GM18517 (cell line): ENCODE measurements around the gene KRT86.
A peak's percentile ranks its signal among the peaks of the same experiment; 100 is the strongest.
"Not testable (repeated sequence)": the region's sequence is repeated elsewhere in the genome, so short reads cannot be mapped to it uniquely, and the experiment has no call there.

Experiments used
- ATAC-seq: cut with Tn5 transposase; IDR thresholded peaks from one replicate; pipeline ENCODE4 v1.9.1; 2021; ENCODE audit warnings: mild to moderate bottlenecking, moderate library complexity; ENCODE audit not compliant: unreplicated experiment

Gene KRT86

GRCh38 chr12:52310622-52311284 lies 36.3 kb downstream of the KRT86 start:
- ATAC-seq, result no peak

DNA sequence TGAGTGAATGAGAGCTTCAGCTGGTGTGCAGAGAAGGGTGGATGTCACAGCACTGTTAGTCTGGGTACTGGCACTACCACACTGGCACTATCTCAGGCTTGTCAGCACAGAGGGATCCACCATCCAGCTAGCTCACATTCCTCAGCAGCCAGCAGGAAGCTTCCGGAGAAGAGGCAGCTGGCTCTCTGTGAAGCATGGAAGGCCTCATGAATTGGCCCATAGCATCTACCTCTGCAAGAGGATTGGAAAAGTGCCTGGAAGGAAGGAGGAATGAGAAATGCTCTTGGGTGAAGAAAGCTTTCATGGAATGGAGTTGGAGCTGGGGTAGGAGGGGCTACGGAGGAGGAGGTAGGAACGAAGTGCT lies 36.8 kb downstream of the KRT86 start:
- ATAC-seq, result no peak

GRCh38 chr12:52312086-52312485 lies 37.6 kb downstream of the KRT86 start:
- ATAC-seq, result no peak

- no peak for ATAC-seq
Observed at GRCh38 chr12:52313461-52313860, 39.0 kb downstream of the KRT86 start.

DNA sequence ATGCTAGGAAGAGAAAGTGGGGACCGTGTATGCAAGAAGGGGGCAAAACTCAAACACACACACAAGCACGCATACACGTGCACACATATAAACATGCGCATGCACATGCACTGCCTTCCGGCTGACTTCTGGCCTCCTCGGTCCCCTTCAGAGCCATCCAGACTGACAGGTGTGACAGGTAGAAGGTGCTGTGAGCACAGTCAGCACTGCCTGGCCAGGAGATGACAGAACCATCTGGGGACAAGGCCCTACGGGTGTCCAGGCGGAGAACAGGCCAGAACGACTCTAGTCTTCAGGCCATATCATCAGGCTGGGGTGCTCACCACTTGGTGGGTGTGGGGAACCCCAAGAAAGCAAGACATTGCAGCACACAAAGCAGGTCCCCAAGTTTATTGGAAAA lies 39.5 kb downstream of the KRT86 start:
- ATAC-seq, result no peak

DNA sequence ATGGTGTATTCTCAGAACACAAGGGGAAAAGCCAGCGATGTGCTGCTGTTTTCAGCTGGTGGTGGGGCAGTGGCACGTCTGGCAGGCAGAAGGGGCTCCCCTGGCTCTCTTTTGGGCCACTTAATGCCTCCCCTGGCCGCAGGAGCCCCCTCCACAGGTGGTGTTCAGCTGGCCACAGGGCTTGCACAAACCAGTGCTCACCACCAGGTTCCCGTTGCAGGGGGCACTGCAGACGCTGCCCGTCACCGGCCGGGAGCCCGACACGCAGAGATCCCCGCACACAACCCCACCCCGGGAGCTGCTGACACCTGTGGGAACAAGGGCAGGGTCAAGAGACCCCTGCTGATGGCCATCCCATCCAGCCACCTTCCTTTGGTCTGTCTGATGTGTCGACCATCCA lies 40.1 kb downstream of the KRT86 start:
- no peak for ATAC-seq

GRCh38 chr12:52315721-52316120 lies 41.3 kb downstream of the KRT86 start:
- not testable (repeated sequence) for ATAC-seq

DNA sequence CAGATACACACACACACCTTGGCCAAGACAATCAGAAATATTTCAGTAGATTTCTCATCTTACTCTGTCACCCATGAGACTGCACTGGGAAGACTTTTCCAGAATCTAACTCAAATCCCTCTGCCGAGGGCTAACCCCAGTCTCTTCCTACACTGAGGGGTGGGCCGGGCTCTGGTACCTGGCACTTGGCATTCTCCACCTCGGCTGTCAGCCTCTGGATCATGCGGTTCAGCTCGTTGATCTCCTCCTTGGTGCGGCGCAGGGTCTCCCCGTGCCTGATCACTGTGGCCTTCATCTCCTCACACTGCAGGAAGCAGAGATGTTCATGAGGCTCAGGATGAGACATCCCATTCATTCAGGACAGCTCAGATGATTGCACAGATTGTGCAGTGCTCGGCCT lies 41.8 kb downstream of the KRT86 start:
- ATAC-seq, result no peak

- ATAC-seq, result no peak
Observed at GRCh38 chr12:52316701-52317100, 42.3 kb downstream of the KRT86 start.

GRCh38 chr12:52317468-52318052 lies 43.1 kb downstream of the KRT86 start:
- no peak for ATAC-seq

DNA sequence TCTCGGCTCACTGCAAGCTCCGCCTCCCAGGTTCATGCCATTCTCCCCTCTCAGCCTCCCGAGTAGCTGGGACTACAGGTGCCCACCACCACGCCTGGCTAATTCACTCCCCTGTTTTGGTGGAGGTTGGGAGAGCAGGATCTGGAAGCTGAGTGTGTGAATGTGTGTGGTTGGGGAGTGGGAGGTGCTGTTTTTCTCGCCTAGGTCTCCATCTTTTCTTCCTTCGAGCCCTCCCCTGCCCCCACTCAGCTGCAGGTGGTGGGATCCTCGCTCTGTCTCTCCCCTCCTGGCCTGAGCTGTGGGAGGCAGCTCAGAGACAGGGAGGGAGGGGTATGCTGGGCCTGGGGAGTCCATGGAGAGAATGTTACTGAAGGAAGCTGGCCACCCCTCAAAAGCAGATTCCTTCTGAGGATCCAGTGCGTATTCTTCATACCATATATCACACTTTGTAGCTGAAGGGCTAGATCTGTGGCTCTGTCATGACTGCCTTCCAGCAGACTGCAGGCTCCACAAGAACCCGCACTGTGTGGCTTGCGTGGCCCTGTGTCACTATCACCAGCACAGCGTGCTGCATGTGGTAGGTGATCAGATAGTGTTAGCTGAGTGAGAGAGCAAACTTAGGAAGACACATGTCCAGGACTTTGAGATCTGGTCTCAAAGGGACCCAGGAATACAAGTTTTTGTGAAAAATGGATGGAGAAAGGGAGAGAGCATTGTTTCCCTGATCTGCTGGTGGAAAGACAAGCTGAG lies 44.0 kb downstream of the KRT86 start:
- ATAC-seq, result no peak

DNA sequence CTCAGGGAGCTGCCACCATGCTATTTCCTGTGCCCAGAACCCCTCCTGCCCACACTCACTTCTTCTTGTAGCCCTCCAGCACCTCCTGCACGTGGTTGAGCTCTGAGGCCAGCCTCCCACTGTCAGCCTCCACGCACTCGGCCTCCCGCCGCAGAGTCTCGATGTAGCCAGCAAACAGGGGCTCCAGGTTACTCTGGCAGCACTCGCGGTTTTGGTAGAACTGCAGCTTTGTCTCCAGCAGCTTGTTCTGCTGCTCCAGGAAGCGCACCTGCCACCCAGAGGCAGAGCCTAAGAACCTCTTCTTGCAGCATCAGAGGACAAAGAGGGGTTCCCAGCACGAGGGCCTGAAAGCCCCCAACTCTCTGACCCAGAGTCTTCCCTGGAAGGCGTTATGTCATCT lies 44.7 kb downstream of the KRT86 start:
- no peak for ATAC-seq

- ATAC-seq, result no peak
Observed at GRCh38 chr12:52320784-52321400, 46.4 kb downstream of the KRT86 start, which contains the start of gene KRT83. Gene KRT83, minus strand, starts transcription at chr12:52321398. Its CDS starts 63 bp downstream, at chr12:52321335.

DNA sequence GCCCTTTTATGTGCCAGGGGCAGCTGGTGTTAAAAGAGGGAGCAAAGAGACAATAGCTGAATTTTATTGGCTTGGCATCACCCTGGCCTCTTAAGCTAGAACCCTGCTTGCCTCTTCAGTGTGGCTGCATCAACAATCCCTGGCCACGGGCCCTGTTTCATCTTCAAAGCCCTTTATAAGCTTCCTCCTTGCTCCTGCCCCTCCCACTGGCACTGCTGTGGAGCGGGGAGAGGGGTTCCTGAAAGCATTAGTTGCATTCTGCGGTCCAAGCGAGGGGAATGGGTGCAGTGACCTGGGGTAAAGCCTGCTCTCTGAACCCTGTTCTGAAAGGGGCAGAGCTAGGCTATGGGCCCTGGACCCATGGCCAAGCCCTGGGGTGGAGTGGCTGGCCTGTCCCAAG lies 47.0 kb downstream of the KRT86 start:
- ATAC-seq, result no peak

DNA sequence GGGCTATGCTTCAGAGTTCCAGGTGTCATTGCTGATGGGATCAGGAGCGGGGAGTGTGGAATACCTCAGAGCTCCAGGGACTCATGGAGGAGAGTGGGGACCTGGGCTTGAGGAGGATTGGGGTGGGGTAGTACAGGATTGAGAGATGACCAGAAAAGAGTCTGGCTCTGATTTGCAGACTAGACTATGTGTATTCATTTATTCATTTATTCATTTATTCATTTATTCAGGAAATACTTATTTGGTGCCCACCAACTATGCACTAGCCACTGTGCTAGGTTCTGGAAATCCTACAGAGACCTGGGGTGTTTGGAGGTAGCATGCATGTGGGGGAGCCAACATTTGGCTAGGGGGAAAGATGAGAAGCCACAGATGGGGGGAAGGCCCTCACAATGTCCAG lies 47.6 kb downstream of the KRT86 start:
- ATAC-seq, result no peak

- ATAC-seq, result no peak
Observed at GRCh38 chr12:52323001-52323400, 48.6 kb downstream of the KRT86 start.

DNA sequence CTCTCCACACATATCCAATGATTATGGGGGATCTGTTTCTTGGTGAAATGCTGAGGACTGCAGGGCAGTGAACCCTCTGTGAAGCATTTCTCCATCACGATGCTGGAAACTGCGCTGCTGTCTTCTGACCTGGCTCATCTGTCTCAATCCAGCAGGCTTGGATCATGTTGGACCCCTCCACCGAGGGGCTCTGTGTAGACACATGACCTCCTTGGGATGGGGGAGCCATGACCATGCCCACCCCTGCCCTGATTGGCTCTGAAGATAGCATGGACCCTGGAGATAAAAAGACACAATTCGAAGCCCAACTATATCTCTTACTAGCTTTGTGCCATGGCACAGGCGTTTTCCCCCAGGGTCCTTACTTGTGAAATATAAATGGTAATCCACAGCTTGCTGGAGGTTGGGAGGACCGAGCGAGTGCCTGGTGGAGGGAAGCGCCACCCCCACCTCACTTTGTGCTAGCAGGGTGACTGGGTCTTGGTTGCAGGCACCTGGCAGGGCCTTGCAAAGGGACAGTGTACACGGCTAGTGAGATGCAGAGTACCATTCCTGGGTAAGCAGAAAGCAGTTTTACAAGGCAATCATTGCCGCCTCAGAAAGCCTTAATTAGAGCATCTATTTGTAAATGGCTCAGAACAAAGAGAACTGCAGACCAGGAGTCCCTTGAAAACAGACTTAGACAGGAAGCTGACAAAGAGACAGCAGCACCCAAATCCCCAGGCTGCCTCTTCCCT lies 49.1 kb downstream of the KRT86 start:
- no peak for ATAC-seq

DNA sequence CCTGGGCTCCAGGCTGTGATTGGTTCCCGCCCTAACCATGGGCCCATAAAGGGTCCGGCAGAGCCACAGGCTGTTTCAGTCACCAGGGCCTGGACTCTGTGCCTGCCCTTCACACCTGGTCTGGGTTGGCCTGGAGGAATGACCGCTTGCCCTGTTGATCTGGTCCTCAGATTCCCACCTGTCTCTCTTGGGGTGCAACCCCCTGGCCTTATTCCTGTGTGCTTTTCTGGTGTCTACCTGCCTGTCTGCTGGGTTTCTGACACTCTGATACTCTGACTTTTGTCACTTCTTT lies 49.7 kb downstream of the KRT86 start:
- ATAC-seq, result no peak

- ATAC-seq, result peak; percentile 90
Observed at GRCh38 chr12:52327052-52327829, 52.8 kb downstream of the KRT86 start.

GRCh38 chr12:52327830-52328500 lies 53.5 kb downstream of the KRT86 start:
- ATAC-seq, result no peak
